AG08395 (cell line): ENCODE measurements around the gene CACNA1G.

Experiments
- DNase-seq: peaks from one replicate; pipeline ENCODE4 v3.0.0; 2012; ENCODE audit warnings: mixed read lengths, low spot score

CACNA1G gene

GRCh38 chr17:50533720-50534148 is 26.8 kb upstream of the CACNA1G start:
- DNase-seq, result no peak

GRCh38 chr17:50534222-50534978 is 26.1 kb upstream of the CACNA1G start:
- DNase-seq, result no peak

DNA sequence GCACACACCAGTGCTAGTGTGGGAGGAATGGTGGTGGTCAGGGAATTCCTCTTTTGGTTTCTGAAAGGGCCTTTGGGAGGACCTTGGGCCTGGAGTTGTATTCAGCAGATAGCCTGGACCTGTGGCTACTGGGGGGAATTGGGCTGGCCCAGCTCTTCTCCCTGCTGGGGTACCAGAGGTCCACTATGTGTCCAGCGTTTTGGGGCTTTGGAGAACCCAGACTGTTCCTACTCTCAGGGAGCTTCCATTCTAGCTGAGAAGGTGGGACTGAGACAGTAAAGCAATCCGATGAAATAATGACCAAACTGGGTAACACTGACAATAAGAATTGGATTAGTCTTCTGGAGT is 25.6 kb upstream of the CACNA1G start:
- DNase-seq, result no peak

DNA sequence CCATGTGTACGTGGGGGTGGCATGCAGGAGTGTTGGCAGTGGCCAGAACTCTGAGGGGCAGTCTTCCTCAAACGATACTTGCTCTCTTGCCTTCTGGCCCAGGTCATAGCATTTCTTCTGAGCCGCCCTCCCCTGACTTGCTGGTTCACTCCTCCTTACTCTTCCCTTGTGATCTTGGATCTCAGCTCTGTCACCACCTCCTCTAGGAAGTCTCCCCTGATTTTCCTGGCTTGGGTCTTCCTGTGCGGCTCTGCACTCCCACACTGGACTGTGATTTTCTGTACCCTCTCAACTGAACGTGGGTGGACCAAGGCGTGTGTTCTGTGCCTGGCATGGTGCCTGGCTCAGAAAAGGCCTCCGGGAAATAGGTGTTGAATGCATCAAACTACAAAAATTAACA is 25.1 kb upstream of the CACNA1G start:
- DNase-seq, result no peak

DNA sequence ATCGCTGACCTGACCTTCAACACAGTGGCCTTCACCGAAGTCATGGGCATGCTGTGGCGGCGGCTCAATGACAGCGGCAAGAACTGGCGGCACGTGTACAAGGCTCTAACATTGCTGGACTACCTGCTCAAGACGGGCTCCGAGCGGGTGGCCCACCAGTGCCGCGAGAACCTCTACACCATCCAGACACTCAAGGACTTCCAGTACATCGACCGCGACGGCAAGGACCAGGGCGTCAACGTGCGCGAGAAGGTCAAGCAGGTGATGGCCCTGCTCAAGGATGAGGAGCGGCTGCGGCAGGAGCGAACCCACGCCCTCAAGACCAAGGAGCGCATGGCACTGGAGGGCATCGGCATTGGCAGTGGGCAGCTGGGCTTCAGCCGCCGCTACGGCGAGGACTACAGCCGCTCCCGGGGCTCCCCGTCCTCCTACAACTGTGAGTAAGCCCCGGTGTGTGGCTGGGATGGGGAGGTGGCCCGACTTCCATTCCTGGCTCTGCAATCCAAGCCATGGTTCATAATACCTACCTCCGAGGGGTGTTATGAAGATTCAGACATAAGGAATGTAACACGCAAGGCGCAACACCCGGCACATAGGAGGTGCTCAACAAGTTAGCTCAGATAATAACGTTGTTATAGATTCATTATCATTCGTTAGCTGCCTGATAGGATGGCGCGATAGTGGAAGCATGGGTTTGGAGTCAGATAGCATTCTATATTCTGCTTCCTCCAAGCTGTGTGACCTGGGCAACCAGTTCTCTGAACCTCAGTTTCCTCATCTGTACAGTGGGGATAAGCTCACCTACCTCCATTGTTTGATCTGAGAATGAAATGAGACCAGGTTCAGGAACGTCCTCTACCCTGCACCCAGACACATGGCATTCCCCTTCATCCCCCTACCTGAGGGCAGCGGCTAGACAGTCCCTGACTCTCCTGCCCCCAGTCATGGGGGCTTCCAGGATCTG is 23.6 kb upstream of the CACNA1G start:
- no peak for DNase-seq

DNA sequence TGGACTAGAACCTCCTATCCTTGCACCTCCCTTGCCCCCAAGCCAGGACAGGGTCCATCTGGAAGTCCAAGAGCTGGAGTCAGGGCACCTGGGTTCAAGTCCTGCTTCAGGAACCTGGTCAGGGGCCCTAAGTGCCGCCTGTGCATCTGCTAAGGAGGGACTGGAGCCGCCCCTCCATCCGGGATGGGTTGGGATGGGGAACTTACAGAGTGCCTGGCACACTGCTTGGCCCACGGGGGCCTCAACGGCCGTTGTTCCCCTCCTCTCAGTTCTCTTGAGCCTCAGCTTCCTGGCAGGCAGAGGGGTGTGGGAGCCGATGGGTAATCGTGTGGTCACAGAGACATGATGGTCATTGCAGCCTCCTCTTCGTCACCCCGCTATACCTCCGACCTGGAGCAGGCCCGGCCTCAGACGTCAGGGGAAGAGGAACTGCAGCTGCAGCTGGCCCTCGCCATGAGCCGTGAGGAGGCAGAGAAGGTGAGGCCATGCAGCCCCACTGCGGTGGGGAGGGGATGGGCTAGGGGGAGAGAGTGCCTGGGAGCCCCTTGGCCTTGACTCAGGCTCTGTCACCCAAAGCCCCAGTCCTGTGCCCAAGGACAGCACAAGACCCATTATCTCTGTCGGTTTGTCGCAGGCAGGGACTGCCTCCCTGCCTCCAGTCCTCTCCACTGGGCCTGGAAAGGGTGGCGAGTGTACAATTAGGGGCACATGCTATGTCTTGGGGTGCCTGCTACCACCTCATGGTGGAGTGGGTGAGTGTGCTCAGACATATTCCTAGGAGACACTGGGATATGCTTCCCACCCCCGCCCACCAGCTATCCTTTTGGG is 22.6 kb upstream of the CACNA1G start:
- no peak for DNase-seq

DNA sequence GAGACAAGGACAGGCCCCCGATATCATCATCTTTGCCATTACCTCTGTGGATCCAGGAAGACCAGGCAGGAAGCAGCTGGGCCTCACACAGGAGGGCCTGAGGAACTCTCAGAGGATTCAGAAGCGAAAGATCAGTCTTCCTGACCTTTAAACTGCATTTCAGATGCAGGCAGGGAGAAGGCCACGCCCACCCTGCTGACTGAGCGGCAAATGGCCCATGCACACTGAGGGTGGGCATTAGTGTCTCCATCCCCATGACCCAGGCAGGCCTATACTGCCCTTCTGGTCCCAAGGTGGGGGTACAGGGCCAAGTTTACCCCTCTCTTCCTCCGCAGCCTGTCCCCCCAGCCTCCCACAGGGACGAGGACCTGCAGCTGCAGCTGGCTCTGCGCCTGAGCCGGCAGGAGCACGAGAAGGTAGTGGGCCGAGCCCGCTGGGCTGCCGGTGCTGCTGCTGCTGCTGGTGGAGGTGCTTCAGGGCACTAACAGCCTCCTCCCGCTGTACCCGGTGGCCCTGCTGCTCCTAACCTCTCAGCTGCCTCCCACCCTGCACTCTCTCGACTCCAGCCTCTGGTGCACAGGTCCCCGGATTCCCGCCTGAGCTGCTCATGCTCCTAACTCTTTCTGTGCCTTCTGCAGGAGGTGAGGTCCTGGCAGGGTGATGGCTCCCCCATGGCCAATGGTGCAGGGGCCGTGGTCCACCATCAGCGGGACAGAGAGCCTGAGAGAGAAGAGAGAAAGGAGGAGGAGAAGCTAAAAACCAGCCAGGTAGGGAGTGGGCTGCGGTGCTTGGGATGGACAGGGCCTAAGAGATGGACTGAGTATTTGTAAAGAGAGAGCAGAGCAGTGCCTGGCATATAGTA is 21.7 kb upstream of the CACNA1G start:
- no peak for DNase-seq

DNA sequence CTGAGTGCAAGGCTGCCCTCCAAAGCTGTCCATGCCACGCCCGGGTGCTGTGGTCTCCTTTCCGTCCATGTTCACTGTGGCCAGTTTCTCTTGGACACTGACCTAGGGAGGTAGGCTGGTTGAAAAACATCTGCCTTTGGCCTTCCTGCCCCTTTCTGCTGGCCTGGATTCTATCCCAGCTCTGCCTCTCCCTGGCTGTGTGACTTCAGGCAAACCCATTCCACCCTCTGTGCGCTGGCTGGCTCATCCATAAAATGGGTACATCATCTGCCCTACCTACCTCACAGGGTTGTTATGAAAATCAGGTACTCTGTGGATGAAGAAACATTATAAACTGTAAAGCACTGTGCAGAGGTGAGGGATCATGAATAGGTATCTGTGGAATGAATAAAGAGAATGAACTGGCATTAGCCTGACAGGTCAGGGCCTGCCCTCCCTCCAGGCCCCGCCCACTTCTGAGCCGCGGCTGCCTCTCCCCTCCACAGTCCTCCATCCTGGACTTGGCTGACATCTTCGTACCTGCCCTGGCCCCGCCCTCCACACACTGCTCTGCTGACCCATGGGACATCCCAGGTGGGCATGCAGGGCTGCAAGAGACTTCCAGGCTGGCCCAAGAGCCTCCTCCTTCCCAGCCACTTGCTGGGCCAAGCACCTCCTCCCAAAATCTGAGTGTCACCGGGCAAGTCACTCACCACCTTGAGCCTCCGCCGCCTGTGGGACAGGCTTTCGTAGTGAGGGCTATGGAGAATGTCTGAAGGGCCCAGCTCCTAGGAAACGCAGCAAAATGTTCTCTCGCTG is 20.6 kb upstream of the CACNA1G start:
- DNase-seq, result no peak

DNA sequence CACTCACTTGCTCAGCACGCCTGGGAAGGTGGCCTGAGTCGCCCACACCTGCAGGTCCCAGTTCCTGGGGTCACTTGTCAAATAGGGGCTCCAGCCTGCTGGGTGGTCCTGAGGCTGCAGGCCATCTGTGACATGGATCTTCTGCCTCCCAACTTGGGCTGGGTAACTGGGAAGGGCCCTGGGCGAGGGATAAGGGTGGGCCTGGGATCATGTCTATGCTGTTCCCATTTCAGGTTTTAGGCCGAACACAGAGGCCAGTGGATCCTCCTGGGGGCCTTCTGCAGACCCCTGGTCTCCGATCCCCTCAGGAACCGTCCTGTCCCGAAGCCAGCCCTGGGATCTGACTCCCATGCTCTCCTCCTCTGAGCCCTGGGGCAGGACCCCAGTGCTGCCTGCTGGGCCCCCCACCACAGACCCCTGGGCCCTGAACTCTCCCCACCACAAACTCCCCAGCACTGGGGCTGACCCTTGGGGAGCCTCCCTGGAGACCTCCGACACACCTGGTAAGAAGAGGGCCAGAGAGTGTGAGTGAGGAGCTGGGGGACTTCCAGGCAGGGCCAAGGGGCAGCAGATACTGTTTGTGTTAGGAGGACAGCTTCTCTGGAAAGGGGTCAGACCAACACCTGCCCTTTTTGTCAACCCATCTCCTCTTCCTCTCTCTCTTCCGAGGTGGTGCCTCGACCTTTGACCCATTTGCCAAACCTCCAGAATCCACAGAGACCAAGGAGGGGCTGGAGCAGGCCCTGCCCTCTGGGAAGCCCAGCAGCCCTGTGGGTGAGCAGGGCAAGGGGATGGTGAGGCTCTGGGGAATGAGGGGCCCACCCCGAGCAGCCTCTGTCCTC is 19.7 kb upstream of the CACNA1G start:
- DNase-seq, result no peak

GRCh38 chr17:50541402-50541715 is 19.2 kb upstream of the CACNA1G start:
- DNase-seq, result no peak

DNA sequence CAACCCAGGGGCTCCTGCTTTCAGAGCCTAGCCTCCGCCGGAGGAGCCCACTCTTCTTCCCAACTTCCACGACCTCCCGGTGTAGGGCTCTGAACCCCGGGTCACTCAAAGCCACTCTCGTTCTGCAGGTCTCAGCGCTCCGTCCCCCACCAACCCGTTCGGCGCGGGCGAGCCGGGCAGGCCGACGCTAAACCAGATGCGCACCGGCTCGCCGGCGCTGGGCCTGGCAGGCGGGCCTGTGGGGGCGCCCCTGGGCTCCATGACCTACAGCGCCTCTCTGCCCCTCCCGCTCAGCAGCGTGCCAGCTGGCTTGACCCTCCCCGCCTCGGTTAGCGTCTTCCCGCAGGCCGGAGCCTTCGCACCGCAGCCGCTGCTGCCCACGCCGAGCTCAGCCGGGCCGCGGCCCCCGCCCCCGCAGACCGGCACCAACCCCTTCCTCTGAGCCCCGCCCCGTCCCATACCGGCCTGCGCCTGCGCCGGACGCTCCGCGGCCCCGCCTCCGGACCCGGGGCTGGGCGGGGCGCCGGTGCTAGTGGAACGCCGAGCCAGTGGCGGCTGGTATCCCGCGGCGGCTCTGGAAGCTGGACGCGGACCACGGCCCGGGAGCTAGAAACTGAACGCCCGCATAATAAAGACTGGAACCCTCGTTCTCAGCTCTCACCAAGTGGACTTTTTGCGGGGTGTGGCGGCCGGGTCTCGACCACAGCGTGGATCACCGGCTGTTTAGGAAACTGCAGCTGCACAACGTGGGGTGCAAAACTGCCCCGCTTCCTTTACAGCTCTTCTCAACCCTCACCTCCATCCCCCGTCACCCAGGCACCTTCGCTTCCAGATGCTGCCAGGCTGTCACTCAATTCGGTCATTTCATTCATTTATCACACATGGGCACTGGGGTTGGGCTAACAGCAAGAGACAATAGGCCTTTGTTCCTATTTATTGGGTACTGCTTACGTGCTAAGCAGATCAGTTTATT is 18.5 kb upstream of the CACNA1G start:
- DNase-seq, result peak; percentile 98

- DNase-seq, result no peak
Observed at GRCh38 chr17:50542795-50543774, 17.4 kb upstream of the CACNA1G start.

- DNase-seq, result no peak
Observed at GRCh38 chr17:50544516-50544915, 16.0 kb upstream of the CACNA1G start.

DNA sequence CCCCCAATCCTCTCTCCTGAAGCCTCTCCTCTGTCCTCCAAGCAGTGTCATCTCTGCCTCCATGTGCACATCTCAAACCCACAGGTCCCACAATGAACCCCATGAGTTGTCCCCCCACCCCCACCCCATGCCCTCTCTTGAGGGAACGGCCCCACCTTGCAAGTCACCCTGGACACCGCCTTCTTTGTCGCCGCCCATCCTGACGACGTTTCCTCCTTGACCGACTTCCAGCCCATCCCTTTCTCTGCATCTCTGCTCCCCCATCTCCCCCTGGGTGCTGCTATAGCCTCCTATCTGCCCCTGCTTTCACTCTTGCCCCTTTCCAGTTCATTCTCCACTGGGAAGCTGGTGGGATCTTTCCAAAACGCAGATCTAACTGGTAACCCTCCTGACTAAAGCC is 15.2 kb upstream of the CACNA1G start:
- DNase-seq, result no peak

DNA sequence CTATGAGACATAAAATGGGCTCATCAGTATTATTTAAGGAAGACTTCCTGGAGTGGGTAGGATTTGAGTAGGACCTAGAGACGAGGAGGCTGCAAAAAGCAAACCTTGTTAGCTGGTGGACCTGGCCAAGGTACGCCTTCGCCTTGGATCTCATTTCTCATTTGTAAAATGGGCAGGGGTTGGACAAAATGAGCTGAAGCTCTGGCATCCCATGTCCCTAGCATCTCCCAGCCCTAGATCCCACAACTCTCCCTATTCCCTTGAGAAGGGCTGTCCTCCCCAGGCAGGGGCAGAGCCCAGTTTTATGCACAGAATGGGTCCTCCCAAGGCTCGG is 13.8 kb upstream of the CACNA1G start:
- no peak for DNase-seq

- peak; percentile 90 for DNase-seq
Observed at GRCh38 chr17:50547035-50547735, 13.3 kb upstream of the CACNA1G start, which contains the start of gene SPATA20. Gene SPATA20 (plus strand): TSS chr17:50547174. CDS start chr17:50547209, 35 bp downstream.

DNA sequence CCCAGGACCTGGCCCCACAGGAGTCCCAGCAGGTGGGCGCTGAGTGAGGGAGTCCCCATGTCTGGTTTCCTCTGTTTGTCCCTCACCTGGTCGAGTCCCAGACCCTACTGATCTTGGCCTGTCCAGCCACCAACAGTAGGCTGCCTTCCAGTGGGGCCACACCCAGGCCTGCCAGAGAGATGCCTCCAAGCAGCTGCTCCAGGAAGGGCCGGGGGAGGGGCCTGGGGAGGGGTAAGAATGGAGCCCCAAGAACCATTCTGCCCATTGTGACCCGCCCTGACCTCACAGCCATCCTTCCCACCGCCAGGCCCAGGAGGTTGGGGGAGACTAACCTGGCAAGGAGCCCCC is 12.8 kb upstream of the CACNA1G start:
- DNase-seq, result no peak
